ENCODE measurements around the gene AP3S2. TPM values are rescaled to one million over a fixed set of nuclear protein-coding genes. Genes with fewer than 3 reads are reported as not detected.

AP3S2 gene
- total RNA-seq, 1 experiment from 2014 or later, result 35.7 TPM

DNA sequence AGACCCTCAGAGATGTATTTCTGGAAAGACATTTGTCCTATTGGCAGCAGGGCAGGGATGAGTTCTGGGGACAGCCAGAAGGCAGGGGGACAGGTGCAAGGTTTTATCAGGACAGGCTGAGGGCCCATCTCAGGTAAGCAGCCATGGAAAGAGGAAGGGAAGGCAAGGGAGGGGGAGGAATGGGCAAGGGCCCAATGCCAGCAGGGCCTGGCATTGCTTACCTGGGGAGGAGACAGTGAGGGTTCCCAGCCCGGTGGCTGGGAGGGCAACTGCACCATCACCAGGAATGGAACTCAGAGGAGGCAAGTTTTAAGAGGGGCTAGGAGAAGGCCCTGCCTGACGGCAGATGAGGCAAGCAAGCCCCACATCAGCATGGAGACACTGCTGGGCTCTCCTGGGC lies 15.8 kb upstream of the AP3S2 start:
- POLR2A ChIA-PET, result no interaction called here
- Mint-ChIP-seq H3K36me3 (no peaks in the 10 kb centered on the region), H3K27me3 (ENCODE audit: low read depth) (peaks cover 21% of the 10 kb centered on the region)

More for the DNA sequence above, 15.8 kb upstream of the AP3S2 start:
- no peak for DNase-seq (ENCODE audit: low spot score)
- no peak overlapping the region for H3K4me3 Mint-ChIP-seq
- no peak overlapping the region for H3K27ac Mint-ChIP-seq
- ATAC-seq, result no peak
- no peaks in the 10 kb centered on the region for H3K9me3 Mint-ChIP-seq
- CTCF ChIA-PET, result no interaction called here
- H3K4me1 Mint-ChIP-seq, result peaks cover 12% of the 10 kb centered on the region
- no peak for TF ChIP-seq SMAD3 (CRISPR knock-in tag; IDR thresholded peaks at IDR 0.05; ENCODE audit: borderline replicate concordance)
- TF ChIP-seq ATF2 (CRISPR knock-in tag; IDR thresholded peaks at IDR 0.05; ENCODE audit: borderline replicate concordance, low read depth), result no peak
- TF ChIP-seq ATF3 (CRISPR knock-in tag; conservative IDR thresholded peaks at IDR 0.05), result no peak
- no peak for TF ChIP-seq TEAD1 (CRISPR knock-in tag; IDR thresholded peaks at IDR 0.05)
- TF ChIP-seq ZNF671 (CRISPR knock-in tag; IDR thresholded peaks at IDR 0.05), result no peak
- no peak for TF ChIP-seq CBFB (CRISPR knock-in tag; IDR thresholded peaks at IDR 0.05; ENCODE audit: low read depth)
- TF ChIP-seq, protein P1, sequence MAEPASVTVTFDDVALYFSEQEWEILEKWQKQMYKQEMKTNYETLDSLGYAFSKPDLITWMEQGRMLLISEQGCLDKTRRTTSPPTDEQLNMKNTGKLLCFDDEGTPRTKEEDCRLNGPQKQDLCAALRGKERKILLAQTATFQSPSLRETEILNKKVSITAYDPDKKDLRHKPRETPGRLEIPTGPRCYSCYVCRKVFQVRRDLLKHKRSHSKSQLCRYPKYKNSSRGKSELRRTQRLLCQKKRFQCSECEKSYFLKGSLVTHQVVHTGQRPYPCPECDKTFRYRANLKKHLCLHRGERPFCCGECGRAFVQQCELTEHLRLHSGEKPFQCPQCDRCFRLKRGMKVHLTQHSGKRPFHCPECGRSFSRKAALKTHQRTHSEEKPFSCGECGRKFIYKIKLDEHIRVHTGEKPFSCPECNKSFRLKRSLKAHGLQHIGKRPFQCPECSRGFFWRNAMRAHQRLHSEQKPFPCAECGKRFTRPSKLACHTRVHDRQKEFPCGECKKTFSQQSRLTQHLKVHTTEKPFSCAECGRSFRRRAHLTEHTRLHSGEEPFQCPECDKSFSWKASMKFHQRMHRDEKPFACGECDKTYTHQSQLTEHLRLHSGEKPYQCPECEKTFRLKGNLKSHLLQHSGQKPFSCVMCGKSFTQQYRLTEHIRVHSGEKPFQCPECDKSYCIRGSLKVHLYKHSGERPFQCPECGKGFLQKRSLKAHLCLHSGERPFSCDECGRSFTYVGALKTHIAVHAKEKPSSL (CRISPR knock-in tag; conservative IDR thresholded peaks at IDR 0.05), result no peak
- TF ChIP-seq HMGA2 (CRISPR knock-in tag; IDR thresholded peaks at IDR 0.05), result no peak
- no peak for TF ChIP-seq ZNF138 (CRISPR knock-in tag; conservative IDR thresholded peaks at IDR 0.05)
- no peak for TF ChIP-seq GRHL2 (CRISPR knock-in tag; IDR thresholded peaks at IDR 0.05; ENCODE audit: insufficient replicate concordance, severe bottlenecking)
- TF ChIP-seq ZNF232 (CRISPR knock-in tag; IDR thresholded peaks at IDR 0.05), result no peak
- no peak for TF ChIP-seq CDX4 (CRISPR knock-in tag; IDR thresholded peaks at IDR 0.05; ENCODE audit: borderline replicate concordance)
- TF ChIP-seq FOXP1 (CRISPR knock-in tag; IDR thresholded peaks at IDR 0.05; ENCODE audit: borderline replicate concordance), result no peak
- TF ChIP-seq ZNF281 (CRISPR knock-in tag; IDR thresholded peaks at IDR 0.05), result no peak
- TF ChIP-seq TP53 (CRISPR knock-in tag; IDR thresholded peaks at IDR 0.05), result no peak
- no peak for TF ChIP-seq USF2 (CRISPR knock-in tag; IDR thresholded peaks at IDR 0.05)
- TF ChIP-seq, protein P2, sequence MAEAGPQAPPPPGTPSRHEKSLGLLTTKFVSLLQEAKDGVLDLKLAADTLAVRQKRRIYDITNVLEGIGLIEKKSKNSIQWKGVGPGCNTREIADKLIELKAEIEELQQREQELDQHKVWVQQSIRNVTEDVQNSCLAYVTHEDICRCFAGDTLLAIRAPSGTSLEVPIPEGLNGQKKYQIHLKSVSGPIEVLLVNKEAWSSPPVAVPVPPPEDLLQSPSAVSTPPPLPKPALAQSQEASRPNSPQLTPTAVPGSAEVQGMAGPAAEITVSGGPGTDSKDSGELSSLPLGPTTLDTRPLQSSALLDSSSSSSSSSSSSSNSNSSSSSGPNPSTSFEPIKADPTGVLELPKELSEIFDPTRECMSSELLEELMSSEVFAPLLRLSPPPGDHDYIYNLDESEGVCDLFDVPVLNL (CRISPR knock-in tag; IDR thresholded peaks at IDR 0.05; ENCODE audit: borderline replicate concordance, low read depth), result no peak
- TF ChIP-seq, protein P3, sequence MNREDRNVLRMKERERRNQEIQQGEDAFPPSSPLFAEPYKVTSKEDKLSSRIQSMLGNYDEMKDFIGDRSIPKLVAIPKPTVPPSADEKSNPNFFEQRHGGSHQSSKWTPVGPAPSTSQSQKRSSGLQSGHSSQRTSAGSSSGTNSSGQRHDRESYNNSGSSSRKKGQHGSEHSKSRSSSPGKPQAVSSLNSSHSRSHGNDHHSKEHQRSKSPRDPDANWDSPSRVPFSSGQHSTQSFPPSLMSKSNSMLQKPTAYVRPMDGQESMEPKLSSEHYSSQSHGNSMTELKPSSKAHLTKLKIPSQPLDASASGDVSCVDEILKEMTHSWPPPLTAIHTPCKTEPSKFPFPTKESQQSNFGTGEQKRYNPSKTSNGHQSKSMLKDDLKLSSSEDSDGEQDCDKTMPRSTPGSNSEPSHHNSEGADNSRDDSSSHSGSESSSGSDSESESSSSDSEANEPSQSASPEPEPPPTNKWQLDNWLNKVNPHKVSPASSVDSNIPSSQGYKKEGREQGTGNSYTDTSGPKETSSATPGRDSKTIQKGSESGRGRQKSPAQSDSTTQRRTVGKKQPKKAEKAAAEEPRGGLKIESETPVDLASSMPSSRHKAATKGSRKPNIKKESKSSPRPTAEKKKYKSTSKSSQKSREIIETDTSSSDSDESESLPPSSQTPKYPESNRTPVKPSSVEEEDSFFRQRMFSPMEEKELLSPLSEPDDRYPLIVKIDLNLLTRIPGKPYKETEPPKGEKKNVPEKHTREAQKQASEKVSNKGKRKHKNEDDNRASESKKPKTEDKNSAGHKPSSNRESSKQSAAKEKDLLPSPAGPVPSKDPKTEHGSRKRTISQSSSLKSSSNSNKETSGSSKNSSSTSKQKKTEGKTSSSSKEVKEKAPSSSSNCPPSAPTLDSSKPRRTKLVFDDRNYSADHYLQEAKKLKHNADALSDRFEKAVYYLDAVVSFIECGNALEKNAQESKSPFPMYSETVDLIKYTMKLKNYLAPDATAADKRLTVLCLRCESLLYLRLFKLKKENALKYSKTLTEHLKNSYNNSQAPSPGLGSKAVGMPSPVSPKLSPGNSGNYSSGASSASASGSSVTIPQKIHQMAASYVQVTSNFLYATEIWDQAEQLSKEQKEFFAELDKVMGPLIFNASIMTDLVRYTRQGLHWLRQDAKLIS (CRISPR knock-in tag; IDR thresholded peaks at IDR 0.05; ENCODE audit: borderline replicate concordance), result no peak
